ENCODE data around the gene PCDHA6. TPM values are rescaled to one million over a fixed set of nuclear protein-coding genes. Genes with fewer than 3 reads are reported as not detected.

PCDHA6 gene
- total RNA-seq, 1 donor from 2014 or later, result 29.8 TPM

- H3K9me3 Mint-ChIP-seq (ENCODE audit: unreplicated experiment), result peaks cover 24% of the 10 kb centered on the region
- H3K4me1 Mint-ChIP-seq (ENCODE audit: low read depth, unreplicated experiment), result peaks cover 8% of the 10 kb centered on the region
- peaks cover 10% of the 10 kb centered on the region for H3K27me3 Mint-ChIP-seq (ENCODE audit: unreplicated experiment)
- H3K36me3 Mint-ChIP-seq (ENCODE audit: unreplicated experiment), result peaks cover 48% of the 10 kb centered on the region
- peak within 1 kb of the TSS; percentile 99 for H3K27ac Mint-ChIP-seq (ENCODE audit: unreplicated experiment)
- H3K4me3 Mint-ChIP-seq (ENCODE audit: unreplicated experiment), result peak within 1 kb of the TSS; percentile 86
- TF ChIP-seq CTCF (IDR thresholded peaks at IDR 0.05; ENCODE audit: partially characterized antibody, unreplicated experiment), result peak; percentile 57
- DNase-seq, result no peak
These were observed 28.3 kb downstream of the PCDHA6 start, which contains the start of gene PCDHA10 for GRCh38 chr5:140855772-140856674. Gene PCDHA10, plus strand, starts transcription at chr5:140855897. Its CDS starts 152 bp downstream, at chr5:140856049.

GRCh38 chr5:140857177-140857986 lies 29.6 kb downstream of the PCDHA6 start:
- Mint-ChIP-seq H3K9me3 (ENCODE audit: unreplicated experiment) (peaks cover 34% of the 10 kb centered on the region), H3K27ac (ENCODE audit: unreplicated experiment) (peak overlapping the region; percentile 99), H3K36me3 (ENCODE audit: unreplicated experiment) (peaks cover 62% of the 10 kb centered on the region), H3K4me3 (ENCODE audit: unreplicated experiment) (peak overlapping the region; percentile 86), H3K4me1 (ENCODE audit: low read depth, unreplicated experiment) (peaks cover 8% of the 10 kb centered on the region), H3K27me3 (ENCODE audit: unreplicated experiment) (peaks cover 10% of the 10 kb centered on the region)
- no peak for TF ChIP-seq CTCF (IDR thresholded peaks at IDR 0.05; ENCODE audit: partially characterized antibody, unreplicated experiment)
- DNase-seq, result no peak

GRCh38 chr5:140857987-140858240 lies 30.2 kb downstream of the PCDHA6 start:
- no peak for DNase-seq
- Mint-ChIP-seq H3K27me3 (ENCODE audit: unreplicated experiment) (peaks cover 10% of the 10 kb centered on the region), H3K27ac (ENCODE audit: unreplicated experiment) (no peak overlapping the region), H3K4me1 (ENCODE audit: low read depth, unreplicated experiment) (peaks cover 8% of the 10 kb centered on the region), H3K36me3 (ENCODE audit: unreplicated experiment) (peaks cover 67% of the 10 kb centered on the region), H3K4me3 (ENCODE audit: unreplicated experiment) (no peak overlapping the region), H3K9me3 (ENCODE audit: unreplicated experiment) (peaks cover 34% of the 10 kb centered on the region)
- no peak for TF ChIP-seq CTCF (IDR thresholded peaks at IDR 0.05; ENCODE audit: partially characterized antibody, unreplicated experiment)

GRCh38 chr5:140862441-140863295 lies 34.9 kb downstream of the PCDHA6 start:
- H3K4me3 Mint-ChIP-seq (ENCODE audit: unreplicated experiment), result no peak overlapping the region
- H3K27me3 Mint-ChIP-seq (ENCODE audit: unreplicated experiment), result peaks cover 5% of the 10 kb centered on the region
- peaks cover 59% of the 10 kb centered on the region for H3K36me3 Mint-ChIP-seq (ENCODE audit: unreplicated experiment)
- no peak overlapping the region for H3K27ac Mint-ChIP-seq (ENCODE audit: unreplicated experiment)
- peaks cover 24% of the 10 kb centered on the region for H3K9me3 Mint-ChIP-seq (ENCODE audit: unreplicated experiment)
- H3K4me1 Mint-ChIP-seq (ENCODE audit: low read depth, unreplicated experiment), result peaks cover 3% of the 10 kb centered on the region
- no peak for TF ChIP-seq CTCF (IDR thresholded peaks at IDR 0.05; ENCODE audit: partially characterized antibody, unreplicated experiment)
- no peak for DNase-seq
